ENCODE measurements around the gene ABL1.
"Not testable (repeated sequence)": the region's sequence is repeated elsewhere in the genome, so short reads cannot be mapped to it uniquely, and the experiment has no call there.

The ABL1 gene

DNA sequence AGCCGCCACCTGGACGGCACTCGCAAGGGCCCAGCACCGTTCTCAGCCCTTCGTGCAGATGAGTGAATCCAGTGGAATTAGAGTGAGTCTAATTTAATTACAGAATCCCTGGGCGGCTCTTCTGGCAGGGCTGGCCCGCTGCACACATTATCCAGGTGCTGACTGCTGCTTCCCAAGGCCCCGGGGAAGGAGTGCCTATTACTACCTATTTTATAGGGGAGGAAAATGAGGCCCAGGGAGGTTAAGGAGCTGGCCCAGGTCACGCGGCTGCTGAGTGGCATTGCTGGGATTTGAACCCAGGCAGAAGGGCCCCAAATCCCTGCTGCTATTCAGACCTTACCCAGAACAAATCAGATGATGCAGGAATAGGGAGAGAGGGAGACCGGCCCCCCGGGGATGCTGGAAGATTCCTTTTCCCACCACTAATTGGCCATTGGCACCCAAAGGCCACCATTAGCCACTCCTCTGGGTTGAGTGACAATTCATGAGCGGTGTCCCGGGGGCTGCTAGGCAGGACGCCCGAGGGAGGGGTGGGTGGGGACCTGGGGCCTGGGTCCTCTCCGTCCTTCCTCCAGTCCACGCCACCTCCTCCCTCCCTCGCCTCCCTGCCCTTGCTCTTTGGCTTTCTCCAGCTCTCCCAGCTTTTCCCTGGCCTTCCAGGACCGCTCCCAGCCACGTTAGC, 71.8 kb downstream of the ABL1 start:
- H3K27me3 ChIP-seq (ENCODE audit: insufficient read depth, low read length, poor library complexity, severe bottlenecking) = no peaks in the 10 kb centered on the region
- no peak overlapping the region for H3K9ac ChIP-seq (ENCODE audit: low read depth, low read length, poor library complexity, severe bottlenecking)
- no peaks in the 10 kb centered on the region for H3F3A ChIP-seq (ENCODE audit: low read depth)
- no peak overlapping the region for H3K4me3 ChIP-seq (ENCODE audit: low read length, poor library complexity, severe bottlenecking)
- no peaks in the 10 kb centered on the region for H3K4me1 ChIP-seq (ENCODE audit: insufficient read depth, low read length, poor library complexity, severe bottlenecking)
- H4K20me1 ChIP-seq (ENCODE audit: insufficient read depth, low read length, poor library complexity, severe bottlenecking) = no peaks in the 10 kb centered on the region
- TF ChIP-seq, protein P1, sequence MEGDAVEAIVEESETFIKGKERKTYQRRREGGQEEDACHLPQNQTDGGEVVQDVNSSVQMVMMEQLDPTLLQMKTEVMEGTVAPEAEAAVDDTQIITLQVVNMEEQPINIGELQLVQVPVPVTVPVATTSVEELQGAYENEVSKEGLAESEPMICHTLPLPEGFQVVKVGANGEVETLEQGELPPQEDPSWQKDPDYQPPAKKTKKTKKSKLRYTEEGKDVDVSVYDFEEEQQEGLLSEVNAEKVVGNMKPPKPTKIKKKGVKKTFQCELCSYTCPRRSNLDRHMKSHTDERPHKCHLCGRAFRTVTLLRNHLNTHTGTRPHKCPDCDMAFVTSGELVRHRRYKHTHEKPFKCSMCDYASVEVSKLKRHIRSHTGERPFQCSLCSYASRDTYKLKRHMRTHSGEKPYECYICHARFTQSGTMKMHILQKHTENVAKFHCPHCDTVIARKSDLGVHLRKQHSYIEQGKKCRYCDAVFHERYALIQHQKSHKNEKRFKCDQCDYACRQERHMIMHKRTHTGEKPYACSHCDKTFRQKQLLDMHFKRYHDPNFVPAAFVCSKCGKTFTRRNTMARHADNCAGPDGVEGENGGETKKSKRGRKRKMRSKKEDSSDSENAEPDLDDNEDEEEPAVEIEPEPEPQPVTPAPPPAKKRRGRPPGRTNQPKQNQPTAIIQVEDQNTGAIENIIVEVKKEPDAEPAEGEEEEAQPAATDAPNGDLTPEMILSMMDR (conservative IDR thresholded peaks at IDR 0.05; ENCODE audit: low read length) = no peak
- TF ChIP-seq EZH2phosphoT487 (IDR thresholded peaks at IDR 0.05; ENCODE audit: borderline replicate concordance) = no peak
- H3K36me3 ChIP-seq (ENCODE audit: insufficient read depth, low read length) = no peaks in the 10 kb centered on the region
- H3K79me2 ChIP-seq (ENCODE audit: insufficient read depth, low read length) = no peaks in the 10 kb centered on the region
- H3K9me2 ChIP-seq (replicated peaks; ENCODE audit: low read depth, low read length) = no peaks in the 10 kb centered on the region
- no peaks in the 10 kb centered on the region for H3K9me3 ChIP-seq (ENCODE audit: insufficient read depth, low read depth, low read length)
- no peak overlapping the region for H3K4me2 ChIP-seq (ENCODE audit: low read depth, low read length, poor library complexity, severe bottlenecking)
- H2AFZ ChIP-seq (ENCODE audit: low read length) = no peak overlapping the region

GRCh38 chr9:130908146-130908877, 73.3 kb downstream of the ABL1 start:
- no peak overlapping the region for H3K9ac ChIP-seq (ENCODE audit: low read depth, low read length, poor library complexity, severe bottlenecking)
- H2AFZ ChIP-seq (ENCODE audit: low read length) = no peak overlapping the region
- H3K36me3 ChIP-seq (ENCODE audit: insufficient read depth, low read length) = no peaks in the 10 kb centered on the region
- TF ChIP-seq EZH2phosphoT487 (IDR thresholded peaks at IDR 0.05; ENCODE audit: borderline replicate concordance) = no peak
- TF ChIP-seq, protein P1 (conservative IDR thresholded peaks at IDR 0.05; ENCODE audit: low read length) = no peak
- no peaks in the 10 kb centered on the region for H3K79me2 ChIP-seq (ENCODE audit: insufficient read depth, low read length)
- H3K9me3 ChIP-seq (ENCODE audit: insufficient read depth, low read depth, low read length) = no peaks in the 10 kb centered on the region
- H3K27me3 ChIP-seq (ENCODE audit: insufficient read depth, low read length, poor library complexity, severe bottlenecking) = no peaks in the 10 kb centered on the region
- no peaks in the 10 kb centered on the region for H4K20me1 ChIP-seq (ENCODE audit: insufficient read depth, low read length, poor library complexity, severe bottlenecking)
- no peak overlapping the region for H3K4me2 ChIP-seq (ENCODE audit: low read depth, low read length, poor library complexity, severe bottlenecking)
- no peak overlapping the region for H3K4me3 ChIP-seq (ENCODE audit: low read length, poor library complexity, severe bottlenecking)
- no peaks in the 10 kb centered on the region for H3K9me2 ChIP-seq (replicated peaks; ENCODE audit: low read depth, low read length)
- H3K4me1 ChIP-seq (ENCODE audit: insufficient read depth, low read length, poor library complexity, severe bottlenecking) = no peaks in the 10 kb centered on the region
- H3F3A ChIP-seq (ENCODE audit: low read depth) = no peaks in the 10 kb centered on the region

GRCh38 chr9:130908878-130909355, 73.9 kb downstream of the ABL1 start:
- Histone ChIP-seq H3K4me2 (ENCODE audit: low read depth, low read length, poor library complexity, severe bottlenecking) (no peak overlapping the region), H4K20me1 (ENCODE audit: insufficient read depth, low read length, poor library complexity, severe bottlenecking) (no peaks in the 10 kb centered on the region), H3K4me3 (ENCODE audit: low read length, poor library complexity, severe bottlenecking) (no peak overlapping the region), H3K9me2 (replicated peaks; ENCODE audit: low read depth, low read length) (no peaks in the 10 kb centered on the region), H2AFZ (ENCODE audit: low read length) (no peak overlapping the region), H3K79me2 (ENCODE audit: insufficient read depth, low read length) (no peaks in the 10 kb centered on the region), H3K9ac (ENCODE audit: low read depth, low read length, poor library complexity, severe bottlenecking) (no peak overlapping the region), H3K27me3 (ENCODE audit: insufficient read depth, low read length, poor library complexity, severe bottlenecking) (no peaks in the 10 kb centered on the region), H3F3A (ENCODE audit: low read depth) (no peaks in the 10 kb centered on the region), H3K4me1 (ENCODE audit: insufficient read depth, low read length, poor library complexity, severe bottlenecking) (no peaks in the 10 kb centered on the region), H3K36me3 (ENCODE audit: insufficient read depth, low read length) (no peaks in the 10 kb centered on the region), H3K9me3 (ENCODE audit: insufficient read depth, low read depth, low read length) (no peaks in the 10 kb centered on the region)
- TF ChIP-seq EZH2phosphoT487 (IDR thresholded peaks at IDR 0.05; ENCODE audit: borderline replicate concordance) = no peak
- TF ChIP-seq, protein P1 (conservative IDR thresholded peaks at IDR 0.05; ENCODE audit: low read length) = no peak

- H3K9me2 ChIP-seq (replicated peaks; ENCODE audit: low read depth, low read length); H3K4me2 ChIP-seq (ENCODE audit: low read depth, low read length, poor library complexity, severe bottlenecking); H3K36me3 ChIP-seq (ENCODE audit: insufficient read depth, low read length); H3K9me3 ChIP-seq (ENCODE audit: insufficient read depth, low read depth, low read length); H3F3A ChIP-seq (ENCODE audit: low read depth); H2AFZ ChIP-seq (ENCODE audit: low read length); H3K4me1 ChIP-seq (ENCODE audit: insufficient read depth, low read length, poor library complexity, severe bottlenecking); H3K9ac ChIP-seq (ENCODE audit: low read depth, low read length, poor library complexity, severe bottlenecking); H3K79me2 ChIP-seq (ENCODE audit: insufficient read depth, low read length); H4K20me1 ChIP-seq (ENCODE audit: insufficient read depth, low read length, poor library complexity, severe bottlenecking); H3K27me3 ChIP-seq (ENCODE audit: insufficient read depth, low read length, poor library complexity, severe bottlenecking); H3K4me3 ChIP-seq (ENCODE audit: low read length, poor library complexity, severe bottlenecking): not testable (repeated sequence)
Observed at GRCh38 chr9:130910041-130910440, 75.0 kb downstream of the ABL1 start.

GRCh38 chr9:130910670-130911069, 75.6 kb downstream of the ABL1 start:
- H3K27me3 ChIP-seq (ENCODE audit: insufficient read depth, low read length, poor library complexity, severe bottlenecking) = not testable (repeated sequence)

More at GRCh38 chr9:130910670-130911069, 75.6 kb downstream of the ABL1 start:
- not testable (repeated sequence) for H4K20me1 ChIP-seq (ENCODE audit: insufficient read depth, low read length, poor library complexity, severe bottlenecking); H2AFZ ChIP-seq (ENCODE audit: low read length); H3K4me1 ChIP-seq (ENCODE audit: insufficient read depth, low read length, poor library complexity, severe bottlenecking); H3K9me2 ChIP-seq (replicated peaks; ENCODE audit: low read depth, low read length); H3K4me3 ChIP-seq (ENCODE audit: low read length, poor library complexity, severe bottlenecking); H3K4me2 ChIP-seq (ENCODE audit: low read depth, low read length, poor library complexity, severe bottlenecking); H3K9ac ChIP-seq (ENCODE audit: low read depth, low read length, poor library complexity, severe bottlenecking); H3F3A ChIP-seq (ENCODE audit: low read depth); H3K36me3 ChIP-seq (ENCODE audit: insufficient read depth, low read length); H3K79me2 ChIP-seq (ENCODE audit: insufficient read depth, low read length); H3K9me3 ChIP-seq (ENCODE audit: insufficient read depth, low read depth, low read length)
